Measurements from ENCODE around the gene METTL16.
"Not testable (repeated sequence)": the region's sequence is repeated elsewhere in the genome, so short reads cannot be mapped to it uniquely, and the experiment has no call there.

Gene METTL16

GRCh38 chr17:2502871-2503580 is 8.7 kb downstream of the METTL16 start:
- DNase-seq (ENCODE audit: low read depth, low spot score), result no peak

GRCh38 chr17:2500446-2500845 is 11.2 kb downstream of the METTL16 start:
- DNase-seq (ENCODE audit: low read depth, low spot score), result no peak

GRCh38 chr17:2489286-2489685 is 22.4 kb downstream of the METTL16 start:
- DNase-seq (ENCODE audit: low read depth, low spot score), result not testable (repeated sequence)

GRCh38 chr17:2487306-2487705 is 24.4 kb downstream of the METTL16 start:
- DNase-seq (ENCODE audit: low read depth, low spot score), result no peak

GRCh38 chr17:2486709-2487108 is 25.0 kb downstream of the METTL16 start:
- not testable (repeated sequence) for DNase-seq (ENCODE audit: low read depth, low spot score)

GRCh38 chr17:2485970-2486369 is 25.7 kb downstream of the METTL16 start:
- no peak for DNase-seq (ENCODE audit: low read depth, low spot score)

GRCh38 chr17:2485543-2485942 is 26.1 kb downstream of the METTL16 start:
- no peak for DNase-seq (ENCODE audit: low read depth, low spot score)

- DNase-seq (ENCODE audit: low read depth, low spot score), result no peak
Measured at GRCh38 chr17:2484876-2485275, 26.8 kb downstream of the METTL16 start.

- DNase-seq (ENCODE audit: low read depth, low spot score), result no peak
Measured at GRCh38 chr17:2483084-2483483, 28.6 kb downstream of the METTL16 start.

GRCh38 chr17:2482218-2482617 is 29.5 kb downstream of the METTL16 start:
- no peak for DNase-seq (ENCODE audit: low read depth, low spot score)

GRCh38 chr17:2481760-2482159 is 29.9 kb downstream of the METTL16 start:
- no peak for DNase-seq (ENCODE audit: low read depth, low spot score)

- no peak for DNase-seq (ENCODE audit: low read depth, low spot score)
Measured at GRCh38 chr17:2478458-2478857, 33.2 kb downstream of the METTL16 start.

- DNase-seq (ENCODE audit: low read depth, low spot score), result no peak
Measured at GRCh38 chr17:2475056-2475455, 36.6 kb downstream of the METTL16 start.

- DNase-seq (ENCODE audit: low read depth, low spot score), result no peak
Measured at GRCh38 chr17:2474371-2474770, 37.3 kb downstream of the METTL16 start.

- DNase-seq (ENCODE audit: low read depth, low spot score), result no peak
Measured at GRCh38 chr17:2468270-2468669, 43.4 kb downstream of the METTL16 start.

- DNase-seq (ENCODE audit: low read depth, low spot score), result no peak
Measured at GRCh38 chr17:2466931-2467330, 44.8 kb downstream of the METTL16 start.

GRCh38 chr17:2462481-2462880 is 49.2 kb downstream of the METTL16 start:
- no peak for DNase-seq (ENCODE audit: low read depth, low spot score)

- no peak for DNase-seq (ENCODE audit: low read depth, low spot score)
Measured at GRCh38 chr17:2459917-2460271, 51.8 kb downstream of the METTL16 start.

- DNase-seq (ENCODE audit: low read depth, low spot score), result no peak
Measured at GRCh38 chr17:2457913-2458312, 53.8 kb downstream of the METTL16 start.

- DNase-seq (ENCODE audit: low read depth, low spot score), result no peak
Measured at GRCh38 chr17:2456475-2456874, 55.2 kb downstream of the METTL16 start.

GRCh38 chr17:2455956-2456355 is 55.7 kb downstream of the METTL16 start:
- DNase-seq (ENCODE audit: low read depth, low spot score), result no peak

- no peak for DNase-seq (ENCODE audit: low read depth, low spot score)
Measured at GRCh38 chr17:2453866-2454265, 57.8 kb downstream of the METTL16 start.

- DNase-seq (ENCODE audit: low read depth, low spot score), result no peak
Measured at GRCh38 chr17:2453325-2453724, 58.4 kb downstream of the METTL16 start.

- no peak for DNase-seq (ENCODE audit: low read depth, low spot score)
Measured at GRCh38 chr17:2452216-2452750, 59.4 kb downstream of the METTL16 start.
